ENCODE data around the gene HEPACAM.

- TF ChIP-seq CTCF (IDR thresholded peaks at IDR 0.05 in 4 of 5, conservative IDR thresholded peaks at IDR 0.05 in 1 of 5) (no peak), POLR2A (IDR thresholded peaks at IDR 0.05) (no peak)
Measured at GRCh38 chr11:124890683-124891372, 45.0 kb downstream of the HEPACAM start.
